PC-3 (cell line): ENCODE data around the gene MAML2.

Experiments used
- EZH2 ChIP-seq: fragments of 300-600 bp; sonication (generic); IDR thresholded peaks from one replicate; pipeline ENCODE4 v1.6.1; 2017; ENCODE audit warnings: antibody characterized with exemption, mild to moderate bottlenecking, low read length; ENCODE audit not compliant: unreplicated experiment
- TF ChIP-seq, protein P1 (sequence below): fragments of 300-600 bp; sonication (generic); conservative IDR thresholded peaks from 2 replicates; pipeline ENCODE4 v1.5.1; 2017; ENCODE audit warnings: antibody characterized with exemption, low read depth, mild to moderate bottlenecking, low read length

DNA sequence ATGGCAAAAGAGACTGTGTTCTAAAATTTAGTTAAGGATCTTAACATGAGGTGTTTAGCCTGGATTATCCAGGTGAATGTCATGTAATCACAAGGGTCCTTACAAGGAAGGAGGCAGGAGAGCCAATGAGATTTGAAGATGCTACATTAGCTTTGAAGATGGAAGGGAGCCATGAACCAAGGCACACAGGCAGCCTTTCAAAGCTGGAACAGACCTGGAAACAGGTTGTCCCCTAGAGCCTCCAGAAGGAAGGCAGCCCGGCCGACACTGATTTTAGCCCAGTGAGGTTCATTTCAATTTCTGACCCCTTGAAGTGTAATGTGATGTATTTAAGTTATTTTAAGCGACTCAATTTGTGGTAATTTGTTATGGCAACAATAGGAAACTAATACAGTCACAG is 223.8 kb downstream of the MAML2 start:
- TF ChIP-seq EZH2: no peak
- TF ChIP-seq, protein P1, sequence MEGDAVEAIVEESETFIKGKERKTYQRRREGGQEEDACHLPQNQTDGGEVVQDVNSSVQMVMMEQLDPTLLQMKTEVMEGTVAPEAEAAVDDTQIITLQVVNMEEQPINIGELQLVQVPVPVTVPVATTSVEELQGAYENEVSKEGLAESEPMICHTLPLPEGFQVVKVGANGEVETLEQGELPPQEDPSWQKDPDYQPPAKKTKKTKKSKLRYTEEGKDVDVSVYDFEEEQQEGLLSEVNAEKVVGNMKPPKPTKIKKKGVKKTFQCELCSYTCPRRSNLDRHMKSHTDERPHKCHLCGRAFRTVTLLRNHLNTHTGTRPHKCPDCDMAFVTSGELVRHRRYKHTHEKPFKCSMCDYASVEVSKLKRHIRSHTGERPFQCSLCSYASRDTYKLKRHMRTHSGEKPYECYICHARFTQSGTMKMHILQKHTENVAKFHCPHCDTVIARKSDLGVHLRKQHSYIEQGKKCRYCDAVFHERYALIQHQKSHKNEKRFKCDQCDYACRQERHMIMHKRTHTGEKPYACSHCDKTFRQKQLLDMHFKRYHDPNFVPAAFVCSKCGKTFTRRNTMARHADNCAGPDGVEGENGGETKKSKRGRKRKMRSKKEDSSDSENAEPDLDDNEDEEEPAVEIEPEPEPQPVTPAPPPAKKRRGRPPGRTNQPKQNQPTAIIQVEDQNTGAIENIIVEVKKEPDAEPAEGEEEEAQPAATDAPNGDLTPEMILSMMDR: no peak
